ENCODE measurements around the gene ZNF821. TPM values are rescaled to one million over a fixed set of nuclear protein-coding genes. Genes with fewer than 3 reads are reported as not detected.
A peak's percentile ranks its signal among the peaks of the same experiment; 100 is the strongest.
"Not testable (repeated sequence)": the region's sequence is repeated elsewhere in the genome, so short reads cannot be mapped to it uniquely, and the experiment has no call there.

The ZNF821 gene
- total RNA-seq, 4 donors from 2014 or later, result 7.4 to 17.6 (median 12.1) TPM

DNA sequence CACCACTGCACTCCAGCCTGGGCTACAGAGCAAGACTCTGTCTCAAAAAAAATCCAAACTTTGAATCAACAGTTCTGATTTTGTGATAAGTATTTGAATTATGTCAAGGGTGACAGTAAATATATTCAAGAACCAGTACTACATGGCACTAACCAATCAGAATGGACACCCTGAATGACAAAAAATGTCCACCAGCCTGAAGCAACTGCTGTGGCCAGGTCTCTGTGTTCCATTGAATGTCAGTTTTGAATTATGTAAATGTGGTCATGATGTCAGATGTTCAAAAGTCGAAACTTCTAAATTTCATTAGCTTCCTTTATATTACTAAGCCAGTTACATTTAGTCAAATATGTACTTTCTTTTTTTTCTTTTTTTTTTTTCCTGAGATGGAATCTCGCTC lies 53.6 kb downstream of the ZNF821 start:
- H3K27ac ChIP-seq, result no peak overlapping the region
- 89% methylated on average over 2 of the region's 2 CpGs for WGBS
- TF ChIP-seq EP300 (IDR thresholded peaks at IDR 0.05) (no peak), POLR2A (IDR thresholded peaks at IDR 0.05) (no peak), POLR2AphosphoS5 (IDR thresholded peaks at IDR 0.05) (no peak)
- TF ChIP-seq, protein P1, sequence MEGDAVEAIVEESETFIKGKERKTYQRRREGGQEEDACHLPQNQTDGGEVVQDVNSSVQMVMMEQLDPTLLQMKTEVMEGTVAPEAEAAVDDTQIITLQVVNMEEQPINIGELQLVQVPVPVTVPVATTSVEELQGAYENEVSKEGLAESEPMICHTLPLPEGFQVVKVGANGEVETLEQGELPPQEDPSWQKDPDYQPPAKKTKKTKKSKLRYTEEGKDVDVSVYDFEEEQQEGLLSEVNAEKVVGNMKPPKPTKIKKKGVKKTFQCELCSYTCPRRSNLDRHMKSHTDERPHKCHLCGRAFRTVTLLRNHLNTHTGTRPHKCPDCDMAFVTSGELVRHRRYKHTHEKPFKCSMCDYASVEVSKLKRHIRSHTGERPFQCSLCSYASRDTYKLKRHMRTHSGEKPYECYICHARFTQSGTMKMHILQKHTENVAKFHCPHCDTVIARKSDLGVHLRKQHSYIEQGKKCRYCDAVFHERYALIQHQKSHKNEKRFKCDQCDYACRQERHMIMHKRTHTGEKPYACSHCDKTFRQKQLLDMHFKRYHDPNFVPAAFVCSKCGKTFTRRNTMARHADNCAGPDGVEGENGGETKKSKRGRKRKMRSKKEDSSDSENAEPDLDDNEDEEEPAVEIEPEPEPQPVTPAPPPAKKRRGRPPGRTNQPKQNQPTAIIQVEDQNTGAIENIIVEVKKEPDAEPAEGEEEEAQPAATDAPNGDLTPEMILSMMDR (IDR thresholded peaks at IDR 0.05), result no peak

DNA sequence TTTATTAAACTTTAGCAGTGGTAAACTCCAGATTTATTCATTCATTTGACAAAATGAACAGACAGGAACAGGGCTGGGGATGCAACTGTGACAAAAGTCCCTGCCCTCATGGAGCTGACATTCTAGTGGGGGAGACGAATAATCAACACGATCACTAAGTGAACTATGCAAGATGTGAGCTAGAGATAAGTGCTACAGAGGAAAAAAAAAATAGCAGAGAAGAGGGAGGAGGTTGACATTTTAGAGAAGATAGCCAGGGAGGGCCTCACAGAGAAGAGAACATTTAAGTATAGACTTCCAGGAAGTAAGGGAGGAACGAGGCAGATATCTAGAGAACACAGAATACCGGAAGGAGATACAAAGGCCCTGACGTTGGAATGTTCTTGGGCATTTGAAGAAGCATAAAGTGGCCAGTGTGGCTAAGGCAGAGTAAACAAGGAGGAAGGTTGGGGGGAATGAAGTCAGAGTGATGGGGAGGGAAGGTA lies 57.4 kb downstream of the ZNF821 start:
- no peaks in the 10 kb centered on the region for H3K9me3 ChIP-seq

More for the DNA sequence above, 53.6 kb downstream of the ZNF821 start:
- Histone ChIP-seq H3K4me1 (no peaks in the 10 kb centered on the region), H3K4me3 (no peak overlapping the region), H3K36me3 (no peaks in the 10 kb centered on the region), H3K27me3 (no peaks in the 10 kb centered on the region), H3K9me3 (no peaks in the 10 kb centered on the region)
- DNase-seq (ENCODE audit: low spot score in 2 of 2), result no peak

DNA sequence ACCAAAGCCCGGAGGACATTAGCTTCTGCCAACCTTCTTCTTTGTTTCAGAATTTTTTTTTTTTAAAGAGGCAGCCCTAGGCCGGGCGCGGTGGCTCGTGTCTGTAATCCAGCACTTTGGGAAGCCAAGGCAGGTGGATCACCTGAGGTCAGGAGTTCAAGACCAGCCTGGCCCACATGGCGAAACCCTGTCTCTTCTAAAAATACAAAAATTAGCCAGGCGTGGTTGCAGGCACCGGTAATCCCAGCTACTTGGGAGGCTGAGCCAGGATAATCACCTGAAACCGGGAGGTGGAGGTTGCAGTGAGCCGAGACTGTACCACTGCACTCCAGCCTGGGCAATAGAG lies 66.9 kb downstream of the ZNF821 start:
- H3K9me3 ChIP-seq; H3K4me3 ChIP-seq; DNase-seq (ENCODE audit: low spot score in 2 of 2); H3K27me3 ChIP-seq; H3K36me3 ChIP-seq: not testable (repeated sequence)
- peak overlapping the region; percentile 90 for H3K27ac ChIP-seq
- WGBS, result 51% methylated on average over 10 of the region's 10 CpGs
- H3K4me1 ChIP-seq, result peaks cover 12% of the 10 kb centered on the region

More for the DNA sequence above, 57.4 kb downstream of the ZNF821 start:
- no peaks in the 10 kb centered on the region for H3K36me3 ChIP-seq
- no peaks in the 10 kb centered on the region for H3K27me3 ChIP-seq
- 85% methylated on average over 5 of the region's 5 CpGs for WGBS
- no peak for DNase-seq (ENCODE audit: low spot score in 2 of 2)
- TF ChIP-seq, protein P1 (IDR thresholded peaks at IDR 0.05), result no peak
- TF ChIP-seq POLR2A (IDR thresholded peaks at IDR 0.05) (no peak), POLR2AphosphoS5 (IDR thresholded peaks at IDR 0.05) (no peak), EP300 (IDR thresholded peaks at IDR 0.05) (no peak)
- no peaks in the 10 kb centered on the region for H3K4me1 ChIP-seq
- H3K4me3 ChIP-seq, result no peak overlapping the region
- no peak overlapping the region for H3K27ac ChIP-seq

DNA sequence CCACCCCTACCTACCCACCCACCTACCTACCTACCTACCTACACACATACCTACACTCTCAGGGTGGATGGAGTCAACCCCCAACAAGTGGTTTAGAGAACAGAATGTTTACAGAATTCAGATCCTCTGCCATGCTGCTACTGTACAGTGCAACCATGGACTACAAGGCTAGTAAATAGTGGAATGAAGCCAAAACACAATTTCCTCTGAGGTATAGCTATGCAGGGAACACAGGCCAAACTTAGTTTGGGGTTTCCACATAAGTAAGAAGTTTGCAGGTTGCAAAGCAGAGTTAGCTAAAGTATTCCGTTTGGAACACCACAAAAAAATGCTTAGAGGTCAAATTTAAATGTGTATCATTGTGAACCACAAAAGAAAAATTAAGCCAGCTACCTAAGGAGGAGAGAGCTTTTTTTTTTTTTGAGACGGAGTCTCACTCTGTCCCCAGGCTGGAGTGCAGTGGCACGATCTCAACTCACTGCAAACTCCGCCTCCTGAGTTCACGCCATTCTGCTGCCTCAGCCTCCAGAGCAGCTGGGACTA lies 72.7 kb downstream of the ZNF821 start:
- Histone ChIP-seq H3K27ac (no peak overlapping the region), H3K36me3 (no peaks in the 10 kb centered on the region), H3K27me3 (no peaks in the 10 kb centered on the region), H3K4me1 (peaks cover 15% of the 10 kb centered on the region), H3K4me3 (no peak overlapping the region), H3K9me3 (no peaks in the 10 kb centered on the region)
- TF ChIP-seq EP300 (IDR thresholded peaks at IDR 0.05) (no peak), POLR2A (IDR thresholded peaks at IDR 0.05) (no peak), POLR2AphosphoS5 (IDR thresholded peaks at IDR 0.05) (no peak)
- no peak for DNase-seq (ENCODE audit: low spot score in 2 of 2)
- WGBS, result 73% methylated on average over 5 of the region's 5 CpGs

DNA sequence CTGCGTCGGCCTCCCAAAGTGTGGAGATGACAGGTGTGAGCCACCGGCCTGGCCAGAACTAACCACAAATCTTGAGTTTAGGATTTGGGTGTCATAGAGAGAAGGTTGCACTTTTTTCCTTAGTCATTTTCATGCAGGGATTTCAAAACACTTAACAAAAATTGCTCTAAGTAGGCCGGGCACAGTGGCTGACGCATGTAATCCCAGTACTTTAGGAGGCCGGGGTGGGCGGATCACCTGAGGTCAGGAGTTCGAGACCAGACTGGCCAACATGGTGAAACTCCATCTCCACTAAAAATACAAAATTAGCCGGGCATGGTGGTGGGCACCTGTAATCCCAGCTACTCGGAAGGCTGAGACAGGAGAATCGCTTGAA lies 73.8 kb downstream of the ZNF821 start:
- Histone ChIP-seq H3K4me1 (peaks cover 24% of the 10 kb centered on the region), H3K27ac (peak overlapping the region; percentile 89)
- H3K9me3 ChIP-seq; DNase-seq (ENCODE audit: low spot score in 2 of 2); H3K4me3 ChIP-seq; H3K27me3 ChIP-seq; H3K36me3 ChIP-seq: not testable (repeated sequence)
- 92% methylated on average over 11 of the region's 11 CpGs for WGBS

Other genes with a start within 250 kb of the ZNF821 start
- gene PHLPP2, start 159.5 kb downstream of the ZNF821 start, total RNA-seq, result 1 to 10 TPM; 3.5 to 7.2 (median 5.9) TPM
- gene AP1G1, start 75.3 kb downstream of the ZNF821 start, total RNA-seq, result 100 to 1,000 TPM in 1 of 4 donors, 10 to 100 TPM in 3; 77.1 to 153 (median 86.3) TPM
- gene ATXN1L, start 38.2 kb downstream of the ZNF821 start, total RNA-seq, result 10 to 100 TPM; 24.8 to 38.3 (median 35.0) TPM
- gene IST1, start 11.3 kb upstream of the ZNF821 start, total RNA-seq, result 100 to 1,000 TPM; 171 to 405 (median 201) TPM
- under 1 TPM in 1 of 4 donors, not detected in 3; 0.16 TPM for gene PKD1L3, start 116.2 kb upstream of the ZNF821 start, total RNA-seq
- gene DHODH, start 124.6 kb upstream of the ZNF821 start, total RNA-seq, result 10 to 100 TPM in 1 of 4 donors, 1 to 10 TPM in 3; 4.8 to 10.5 (median 7.0) TPM
- gene HP, start 170.3 kb upstream of the ZNF821 start, total RNA-seq, result 100 to 1,000 TPM in 1 of 4 donors, 1 to 10 TPM in 2, under 1 TPM in 1; 0.65 to 170 (median 6.0) TPM
- gene HPR, start 179.0 kb upstream of the ZNF821 start, total RNA-seq, result under 1 TPM in 1 of 4 donors, not detected in 3; 0.51 TPM
- 10 to 100 TPM in 1 of 4 donors, 1 to 10 TPM in 3; 6.4 to 19.9 (median 6.9) TPM for gene TXNL4B, start 209.4 kb upstream of the ZNF821 start, total RNA-seq
- 10 to 100 TPM; 36.6 to 98.9 (median 57.5) TPM for gene DHX38, start 209.7 kb upstream of the ZNF821 start, total RNA-seq

All from suprapubic skin (tissue), 4 donors.